ENCODE measurements around the gene KDM3B. TPM values are rescaled to one million over a fixed set of nuclear protein-coding genes. Genes with fewer than 3 reads are reported as not detected.
A peak's percentile ranks its signal among the peaks of the same experiment; 100 is the strongest.

The KDM3B gene
- total RNA-seq, 1 donor from 2014 or later: 84.1 TPM

GRCh38 chr5:138453590-138453989, 101.1 kb downstream of the KDM3B start:
- DNase-seq: no peak

GRCh38 chr5:138454121-138454520, 101.6 kb downstream of the KDM3B start:
- no peak for DNase-seq

- DNase-seq: peak; percentile 61
These were observed 102.9 kb downstream of the KDM3B start for GRCh38 chr5:138455232-138455930.

DNA sequence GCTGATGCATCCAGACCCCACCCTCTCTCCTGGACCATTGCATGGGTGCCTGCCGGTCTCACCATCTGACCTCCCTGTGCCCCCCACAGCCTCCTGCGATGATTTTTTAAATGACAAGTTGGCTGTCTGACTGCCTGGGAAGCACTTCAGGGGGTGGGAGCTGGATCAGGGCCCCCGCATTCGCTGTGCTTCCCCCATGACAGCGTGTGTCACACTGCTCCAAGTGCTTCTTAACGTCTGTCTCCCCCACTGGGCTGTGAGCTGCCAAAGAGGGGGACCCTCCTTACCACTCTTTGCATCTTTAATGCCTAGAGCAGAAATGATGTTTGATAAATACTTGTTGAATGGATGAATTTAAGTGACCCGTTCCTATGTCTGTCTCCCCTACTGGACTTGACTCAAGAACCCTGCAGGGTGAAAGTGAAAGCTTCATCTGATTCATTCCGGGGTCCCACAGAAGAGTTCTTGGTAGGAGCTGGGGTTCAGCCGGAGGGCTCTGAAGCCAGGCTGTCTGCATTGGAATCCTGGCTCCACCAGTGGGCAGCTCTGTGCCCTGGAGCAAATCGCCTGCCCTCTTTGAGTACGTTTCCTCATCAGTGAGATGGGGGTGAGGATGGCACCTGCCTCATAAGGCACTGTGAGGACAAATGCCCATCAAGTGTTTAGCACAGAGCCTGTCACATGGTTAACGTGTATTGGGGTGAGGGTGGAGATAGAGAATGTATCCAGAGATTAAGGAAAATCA, 105.2 kb downstream of the KDM3B start:
- DNase-seq: no peak

DNA sequence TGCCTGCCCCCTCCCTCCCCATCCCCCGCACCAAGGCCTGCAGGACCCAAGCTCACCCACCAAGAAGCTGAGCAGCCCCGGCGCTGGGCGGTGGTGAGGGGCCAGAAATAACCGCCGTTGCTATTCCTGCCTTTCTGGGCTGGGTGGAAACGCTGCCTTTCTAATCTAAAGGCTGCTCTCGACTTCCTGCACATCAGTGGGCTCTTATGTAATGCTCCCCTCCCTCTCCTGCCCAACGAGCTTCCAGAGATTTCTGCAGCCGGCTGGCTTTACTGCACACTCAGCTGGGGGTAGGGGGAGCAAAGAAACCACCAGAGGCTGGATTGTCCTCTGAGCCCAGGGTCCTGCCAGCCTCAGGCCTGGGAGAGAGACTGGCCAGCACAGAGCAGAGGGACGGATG, 105.9 kb downstream of the KDM3B start:
- peak; percentile 48 for DNase-seq

DNA sequence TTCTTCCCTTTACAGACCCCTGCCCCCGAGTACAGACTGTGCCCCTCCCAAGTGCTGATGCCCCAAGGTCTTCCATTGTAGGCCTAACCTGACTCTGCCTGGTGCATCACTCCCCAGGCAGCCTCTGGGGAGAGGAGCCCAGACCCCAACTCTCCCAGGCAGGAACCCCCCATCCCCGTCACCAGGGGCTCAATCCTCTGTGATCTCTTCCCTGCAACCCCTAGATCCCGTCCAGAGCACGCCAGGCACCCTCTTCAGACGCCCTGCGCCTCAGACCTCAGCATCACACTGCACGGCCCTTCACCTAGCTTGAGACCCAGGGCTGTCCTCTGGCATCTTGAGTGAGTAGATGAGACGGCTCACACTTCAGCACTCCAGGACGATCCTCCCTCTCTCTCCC, 106.4 kb downstream of the KDM3B start:
- DNase-seq: no peak

DNA sequence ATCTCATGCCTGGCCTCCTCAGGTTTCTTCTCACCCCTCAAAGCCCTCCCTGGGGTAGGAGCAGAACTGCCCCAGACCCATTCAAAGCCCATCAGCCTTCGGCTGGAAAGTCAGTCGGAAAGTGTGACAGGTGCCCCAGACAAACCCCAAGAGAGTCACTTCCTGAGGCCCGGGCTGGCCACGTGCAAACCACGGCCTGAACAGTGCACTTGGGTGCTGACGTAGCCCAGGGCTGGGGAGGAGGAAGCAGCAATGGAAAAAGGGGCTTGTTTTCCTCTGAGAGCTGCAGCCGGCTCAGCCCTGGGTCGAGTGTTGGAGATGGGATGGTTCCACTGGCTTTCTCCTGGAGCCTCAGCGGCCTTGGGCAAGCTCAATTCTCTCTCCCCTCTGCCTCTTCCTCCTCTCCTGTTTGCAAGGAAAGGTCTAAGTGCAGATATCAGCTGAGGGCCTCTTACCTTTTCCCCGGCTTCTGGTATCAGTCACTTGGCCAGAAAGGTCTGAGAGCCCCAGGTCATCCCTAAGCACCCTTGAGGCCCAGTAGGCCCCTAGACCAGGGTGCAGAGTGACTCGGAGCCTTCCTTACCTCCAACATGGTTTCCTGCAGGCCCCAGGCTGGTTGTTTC, 106.9 kb downstream of the KDM3B start:
- DNase-seq: no peak

DNA sequence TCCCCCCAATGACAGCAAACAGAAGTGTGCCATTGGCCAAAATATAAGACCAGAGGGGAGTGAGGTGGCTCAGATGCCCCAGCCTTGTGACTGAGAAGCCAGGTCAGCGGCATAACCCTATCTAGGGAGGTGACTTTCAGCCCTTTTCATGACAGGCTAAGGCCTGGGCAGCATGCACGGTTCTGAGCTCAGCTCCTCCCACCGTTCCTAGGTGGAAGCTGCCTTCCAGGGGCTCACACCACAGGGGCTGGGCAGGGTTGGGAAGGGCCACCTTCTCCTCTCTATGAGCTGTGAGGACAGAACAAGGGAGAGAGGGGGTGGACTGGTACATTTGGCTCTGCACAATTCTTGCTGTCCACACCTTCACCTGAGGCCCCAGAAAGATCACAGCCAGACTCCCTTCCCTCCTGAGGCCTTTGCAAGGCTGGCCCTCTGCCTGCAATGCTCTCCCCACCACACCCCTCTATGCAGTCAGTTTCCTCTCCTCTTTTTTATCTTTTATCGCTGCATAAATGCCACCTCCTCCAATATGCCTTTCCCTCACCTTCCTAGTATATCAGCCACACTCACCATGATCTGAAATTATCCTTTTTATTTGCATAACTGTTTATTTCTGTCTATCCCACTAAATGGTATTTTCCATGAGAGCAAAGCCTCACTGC, 107.7 kb downstream of the KDM3B start:
- no peak for DNase-seq

DNA sequence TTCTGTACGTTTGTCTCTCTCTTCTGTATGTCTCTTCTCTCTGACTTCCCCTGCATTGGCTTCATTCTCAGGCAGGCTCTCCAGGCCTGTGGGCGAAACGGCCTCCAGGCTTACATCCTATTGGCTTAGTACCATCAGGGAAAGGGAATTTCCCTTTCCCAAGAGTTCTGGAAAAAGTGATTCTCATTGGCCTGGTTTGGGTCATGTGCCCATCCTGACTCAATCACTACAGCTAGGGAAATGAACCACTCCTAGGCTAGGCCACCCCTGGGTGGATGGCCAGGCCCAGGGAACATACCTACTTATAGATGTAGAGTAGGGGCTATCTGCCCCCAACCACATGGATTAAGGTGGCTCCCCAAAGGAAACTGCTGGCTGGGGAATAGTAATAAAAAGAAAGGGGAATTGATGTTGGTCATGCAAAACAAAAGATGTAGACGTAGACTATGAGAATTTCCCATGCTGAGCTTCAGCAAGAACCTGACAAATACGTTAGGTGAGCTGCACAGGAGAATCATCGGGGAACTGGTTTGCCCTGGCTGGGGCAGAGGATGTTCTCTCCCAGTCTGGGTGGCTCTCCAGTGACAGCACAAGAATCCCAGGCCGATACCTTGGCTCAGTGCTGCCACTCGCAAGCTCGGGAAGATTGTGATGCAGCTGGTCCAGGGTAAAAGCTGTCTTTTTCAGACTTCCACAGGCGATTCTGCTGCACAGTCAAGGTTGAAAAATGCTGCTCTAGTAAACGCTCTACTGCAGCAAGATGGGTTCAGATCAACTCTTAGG, 109.0 kb downstream of the KDM3B start:
- peak; percentile 30 for DNase-seq

- DNase-seq: no peak
These were observed 111.0 kb downstream of the KDM3B start for GRCh38 chr5:138463419-138464007.

DNA sequence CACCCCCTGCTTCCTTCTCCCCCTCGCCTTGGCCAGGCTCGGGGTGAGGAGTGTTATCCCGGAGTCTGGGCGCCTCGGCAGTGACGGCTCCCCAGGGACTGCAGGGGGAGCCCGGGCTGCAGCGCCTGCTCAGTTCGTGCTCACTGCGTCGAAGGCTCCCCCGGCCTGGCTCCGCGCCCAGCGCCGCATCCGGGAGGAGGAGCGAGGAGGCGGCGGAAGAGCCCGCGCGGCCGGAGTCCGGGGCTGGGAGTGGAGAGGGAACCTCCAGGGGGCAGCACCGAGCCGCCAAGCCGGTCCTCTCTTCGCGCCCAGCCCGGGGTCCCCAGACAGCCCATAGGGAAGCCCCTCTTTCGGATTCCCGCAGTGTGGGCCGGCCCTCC, 111.5 kb downstream of the KDM3B start:
- DNase-seq: peak; percentile 90

GRCh38 chr5:138464388-138465260, 112.1 kb downstream of the KDM3B start:
- peak; percentile 97 for DNase-seq

DNA sequence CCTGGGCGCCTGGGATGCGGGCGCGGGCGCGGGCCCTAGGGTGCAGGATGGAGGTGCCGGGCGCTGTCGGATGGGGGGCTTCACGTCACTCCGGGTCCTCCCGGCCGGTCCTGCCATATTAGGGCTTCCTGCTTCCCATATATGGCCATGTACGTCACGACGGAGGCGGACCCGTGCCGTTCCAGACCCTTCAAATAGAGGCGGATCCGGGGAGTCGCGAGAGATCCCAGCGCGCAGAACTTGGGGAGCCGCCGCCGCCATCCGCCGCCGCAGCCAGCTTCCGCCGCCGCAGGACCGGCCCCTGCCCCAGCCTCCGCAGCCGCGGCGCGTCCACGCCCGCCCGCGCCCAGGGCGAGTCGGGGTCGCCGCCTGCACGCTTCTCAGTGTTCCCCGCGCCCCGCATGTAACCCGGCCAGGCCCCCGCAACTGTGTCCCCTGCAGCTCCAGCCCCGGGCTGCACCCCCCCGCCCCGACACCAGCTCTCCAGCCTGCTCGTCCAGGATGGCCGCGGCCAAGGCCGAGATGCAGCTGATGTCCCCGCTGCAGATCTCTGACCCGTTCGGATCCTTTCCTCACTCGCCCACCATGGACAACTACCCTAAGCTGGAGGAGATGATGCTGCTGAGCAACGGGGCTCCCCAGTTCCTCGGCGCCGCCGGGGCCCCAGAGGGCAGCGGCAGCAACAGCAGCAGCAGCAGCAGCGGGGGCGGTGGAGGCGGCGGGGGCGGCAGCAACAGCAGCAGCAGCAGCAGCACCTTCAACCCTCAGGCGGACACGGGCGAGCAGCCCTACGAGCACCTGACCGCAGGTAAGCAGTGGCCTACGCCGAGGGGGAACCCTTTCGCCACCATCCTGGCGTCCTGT, 113.0 kb downstream of the KDM3B start, which contains the start of gene EGR1:
Gene EGR1, plus strand, starts transcription at position 219 of the 864 bp plus-strand sequence. Its CDS starts 283 bp downstream, at position 502.
- DNase-seq: peak; percentile 95

DNA sequence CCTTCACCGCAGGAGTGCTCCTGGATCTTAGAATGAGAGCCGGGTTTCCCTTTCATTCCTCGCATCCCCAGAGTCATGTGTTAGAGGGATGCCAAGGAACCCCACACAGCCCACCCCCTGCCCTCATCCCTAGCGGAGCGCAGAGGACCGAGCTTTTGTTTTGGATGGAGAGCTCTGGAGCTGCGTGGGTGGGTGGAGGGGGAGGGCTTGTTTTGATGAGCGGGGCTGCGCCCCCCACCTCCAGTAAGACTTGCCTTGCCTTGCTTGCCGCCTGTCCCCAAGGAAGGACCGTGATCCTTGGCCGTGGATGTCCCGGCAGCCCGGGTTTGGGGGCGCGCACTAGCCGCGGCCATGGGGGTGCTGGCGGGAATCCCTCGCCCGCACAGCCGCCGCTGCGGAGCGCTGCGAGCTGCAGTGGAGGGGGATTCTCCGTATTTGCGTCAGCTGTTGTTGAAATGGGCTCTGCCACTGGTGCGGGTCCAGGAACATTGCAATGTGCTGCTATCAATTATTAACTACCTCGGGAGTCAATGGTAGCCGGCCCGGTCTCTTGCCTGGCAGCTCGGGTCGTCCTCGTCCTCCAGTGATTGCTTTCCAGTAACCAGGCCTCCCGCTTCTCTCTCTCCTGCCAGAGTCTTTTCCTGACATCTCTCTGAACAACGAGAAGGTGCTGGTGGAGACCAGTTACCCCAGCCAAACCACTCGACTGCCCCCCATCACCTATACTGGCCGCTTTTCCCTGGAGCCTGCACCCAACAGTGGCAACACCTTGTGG, 113.8 kb downstream of the KDM3B start:
- no peak for DNase-seq

- DNase-seq: no peak
These were observed 114.6 kb downstream of the KDM3B start for GRCh38 chr5:138466900-138467710.

DNA sequence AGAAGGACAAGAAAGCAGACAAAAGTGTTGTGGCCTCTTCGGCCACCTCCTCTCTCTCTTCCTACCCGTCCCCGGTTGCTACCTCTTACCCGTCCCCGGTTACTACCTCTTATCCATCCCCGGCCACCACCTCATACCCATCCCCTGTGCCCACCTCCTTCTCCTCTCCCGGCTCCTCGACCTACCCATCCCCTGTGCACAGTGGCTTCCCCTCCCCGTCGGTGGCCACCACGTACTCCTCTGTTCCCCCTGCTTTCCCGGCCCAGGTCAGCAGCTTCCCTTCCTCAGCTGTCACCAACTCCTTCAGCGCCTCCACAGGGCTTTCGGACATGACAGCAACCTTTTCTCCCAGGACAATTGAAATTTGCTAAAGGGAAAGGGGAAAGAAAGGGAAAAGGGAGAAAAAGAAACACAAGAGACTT, 115.2 kb downstream of the KDM3B start:
- no peak for DNase-seq

DNA sequence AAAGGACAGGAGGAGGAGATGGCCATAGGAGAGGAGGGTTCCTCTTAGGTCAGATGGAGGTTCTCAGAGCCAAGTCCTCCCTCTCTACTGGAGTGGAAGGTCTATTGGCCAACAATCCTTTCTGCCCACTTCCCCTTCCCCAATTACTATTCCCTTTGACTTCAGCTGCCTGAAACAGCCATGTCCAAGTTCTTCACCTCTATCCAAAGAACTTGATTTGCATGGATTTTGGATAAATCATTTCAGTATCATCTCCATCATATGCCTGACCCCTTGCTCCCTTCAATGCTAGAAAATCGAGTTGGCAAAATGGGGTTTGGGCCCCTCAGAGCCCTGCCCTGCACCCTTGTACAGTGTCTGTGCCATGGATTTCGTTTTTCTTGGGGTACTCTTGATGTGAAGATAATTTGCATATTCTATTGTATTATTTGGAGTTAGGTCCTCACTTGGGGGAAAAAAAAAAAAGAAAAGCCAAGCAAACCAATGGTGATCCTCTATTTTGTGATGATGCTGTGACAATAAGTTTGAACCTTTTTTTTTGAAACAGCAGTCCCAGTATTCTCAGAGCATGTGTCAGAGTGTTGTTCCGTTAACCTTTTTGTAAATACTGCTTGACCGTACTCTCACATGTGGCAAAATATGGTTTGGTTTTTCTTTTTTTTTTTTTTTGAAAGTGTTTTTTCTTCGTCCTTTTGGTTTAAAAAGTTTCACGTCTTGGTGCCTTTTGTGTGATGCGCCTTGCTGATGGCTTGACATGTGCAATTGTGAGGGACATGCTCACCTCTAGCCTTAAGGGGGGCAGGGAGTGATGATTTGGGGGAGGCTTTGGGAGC, 115.9 kb downstream of the KDM3B start:
- no peak for DNase-seq
